NCI-H2171 (cell line): ENCODE results near the gene MACROD2.
A peak's percentile ranks its signal among the peaks of the same experiment; 100 is the strongest.
"Not testable (repeated sequence)": the region's sequence is repeated elsewhere in the genome, so short reads cannot be mapped to it uniquely, and the experiment has no call there.

Source experiments
- DNase-seq: peaks from one replicate; lab custom pipeline; 2025; lab: John Stamatoyannopoulos, UW

Gene MACROD2

DNA sequence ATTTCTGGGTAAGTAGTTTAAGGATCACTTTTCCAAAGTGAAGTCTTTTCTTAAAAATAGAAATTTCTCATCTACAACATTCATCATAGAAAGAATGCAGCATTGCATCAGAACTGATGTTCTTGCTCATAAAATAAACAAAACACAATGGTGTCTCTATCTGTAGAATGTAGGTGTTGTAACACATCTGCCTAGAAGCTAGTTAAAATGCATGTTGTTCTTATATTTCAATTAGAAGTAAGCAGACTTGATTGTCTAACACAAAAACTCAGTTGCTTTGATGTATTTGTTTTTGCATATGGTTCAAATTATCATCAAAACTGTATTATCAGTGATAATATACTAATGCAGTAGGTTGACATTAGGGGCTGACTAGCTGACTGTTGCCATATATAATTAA is 996.8 kb downstream of the MACROD2 start:
- no peak for DNase-seq

DNA sequence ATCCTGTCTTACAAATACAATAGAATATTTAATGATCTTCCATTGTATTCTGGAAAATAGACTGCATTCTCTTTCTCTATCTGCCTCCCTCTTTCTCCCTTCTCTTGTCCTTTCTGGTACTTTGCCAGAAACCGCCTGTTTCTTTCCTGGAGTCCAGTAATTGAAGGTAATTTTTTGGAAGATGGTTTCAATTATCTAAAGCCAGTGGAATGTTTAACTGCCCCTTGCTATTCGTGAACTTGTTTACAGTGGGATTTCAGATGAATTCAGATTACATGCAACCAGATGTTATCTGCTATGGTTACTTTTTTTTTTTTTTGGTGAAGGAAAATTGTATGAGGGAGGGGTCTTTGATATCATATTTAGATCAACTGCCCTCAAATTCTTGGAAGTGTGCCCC is 997.6 kb downstream of the MACROD2 start:
- no peak for DNase-seq

DNA sequence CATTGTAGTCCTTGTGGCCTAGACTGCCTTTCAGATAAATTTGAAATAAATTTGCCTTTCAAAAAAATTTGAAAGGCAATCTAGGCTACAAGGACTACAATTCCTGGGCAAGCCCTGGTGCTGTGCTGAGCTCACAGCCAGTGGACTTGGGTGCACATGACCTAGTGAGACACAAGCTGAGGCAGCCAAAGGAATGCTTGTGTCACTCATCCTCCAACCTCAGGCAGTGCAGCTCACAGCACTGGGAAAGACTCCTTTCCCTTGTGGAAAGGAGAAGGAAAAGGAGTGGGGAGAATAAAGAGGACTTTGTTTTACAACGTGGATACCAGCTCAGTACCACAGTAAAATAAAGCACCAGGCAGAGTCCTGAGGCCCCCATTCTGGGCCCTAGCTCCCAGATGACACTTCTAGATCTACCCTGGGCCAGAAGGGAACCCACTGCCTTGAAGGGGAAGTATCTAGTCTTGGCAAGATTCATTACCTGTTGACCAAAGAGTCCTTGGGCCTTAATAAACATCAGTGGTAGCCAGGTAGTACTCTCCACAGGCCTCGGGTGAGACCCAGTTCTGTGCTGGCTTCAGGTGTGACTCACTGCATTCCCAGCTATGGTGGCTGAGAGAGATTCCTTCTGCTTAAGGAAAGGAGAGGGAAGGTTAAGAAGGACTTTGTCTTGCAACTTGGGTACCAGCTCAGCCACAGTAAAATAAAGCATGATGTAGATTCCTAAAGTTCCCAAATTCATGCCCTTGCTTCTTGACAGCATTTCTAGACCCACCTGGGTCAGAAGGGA is 1001.8 kb downstream of the MACROD2 start:
- no peak for DNase-seq

DNA sequence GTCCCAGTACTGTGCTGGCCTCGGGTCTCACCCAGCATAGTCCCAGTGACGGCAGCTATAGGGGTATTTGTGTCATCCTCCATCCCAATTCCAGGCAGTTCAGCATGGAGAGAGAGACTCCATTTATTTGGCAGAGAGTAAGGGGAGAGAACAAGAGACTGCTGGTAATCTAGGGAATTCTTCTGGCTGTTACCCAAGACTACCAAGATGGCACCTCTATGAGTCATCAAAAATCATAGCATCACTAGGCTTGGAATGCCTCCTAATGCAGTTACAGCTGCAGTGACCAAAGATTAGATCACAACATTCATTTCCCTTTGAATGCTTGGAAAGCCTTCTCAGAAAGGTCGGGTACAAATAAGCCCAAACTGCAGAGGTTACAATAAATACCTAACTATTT is 1002.5 kb downstream of the MACROD2 start:
- DNase-seq, result no peak

DNA sequence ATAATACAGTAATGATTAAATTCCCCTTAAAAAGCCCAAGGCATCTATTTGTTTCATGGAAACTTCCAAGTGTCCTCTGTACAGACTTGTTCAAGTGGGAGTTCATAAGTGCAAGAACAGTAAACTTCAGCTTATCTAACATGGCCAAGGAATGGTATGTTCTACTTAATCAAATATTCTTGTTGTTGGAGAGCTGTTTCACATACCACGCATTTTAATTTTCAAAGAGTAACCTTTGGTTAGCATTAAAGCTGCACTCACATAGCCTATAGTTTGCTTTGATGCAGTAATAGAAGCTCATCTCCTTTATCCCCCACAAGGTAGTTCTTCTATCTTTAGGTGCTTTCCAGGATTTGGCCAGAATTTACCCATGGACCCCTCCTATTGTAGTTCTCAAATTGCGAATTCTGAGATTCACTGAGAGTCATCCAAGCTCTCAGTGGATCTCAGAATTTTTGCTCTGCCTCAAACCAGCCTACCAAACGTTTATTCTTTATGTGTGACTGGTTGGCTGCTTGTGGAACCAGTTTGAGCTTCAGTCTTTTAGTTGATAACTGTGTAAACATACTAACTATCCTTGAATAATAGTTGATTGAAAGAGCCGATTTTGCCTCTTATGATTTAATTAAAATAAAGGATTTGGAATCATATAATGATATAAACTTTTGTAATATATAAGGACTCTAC is 1010.1 kb downstream of the MACROD2 start:
- DNase-seq, result no peak

DNA sequence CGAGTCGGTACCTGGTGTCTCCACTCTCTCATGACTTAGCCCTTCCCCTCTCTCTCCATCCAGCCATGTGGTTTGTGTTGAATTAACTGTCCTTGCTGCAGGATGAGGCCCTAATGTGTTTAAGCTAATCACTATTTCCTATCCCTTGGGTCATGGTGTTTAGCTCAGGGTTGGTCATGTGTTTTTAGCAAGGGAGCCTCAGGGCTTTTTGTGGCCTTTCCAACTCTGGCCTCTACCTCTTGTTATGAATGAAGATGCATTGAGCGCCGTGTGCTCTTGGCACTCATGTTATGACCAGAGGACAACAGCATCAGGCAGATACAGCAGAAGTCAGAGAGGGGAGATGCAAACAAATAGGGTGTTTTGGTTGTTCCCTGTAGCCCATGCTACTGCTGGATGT is 1016.3 kb downstream of the MACROD2 start:
- no peak for DNase-seq

DNA sequence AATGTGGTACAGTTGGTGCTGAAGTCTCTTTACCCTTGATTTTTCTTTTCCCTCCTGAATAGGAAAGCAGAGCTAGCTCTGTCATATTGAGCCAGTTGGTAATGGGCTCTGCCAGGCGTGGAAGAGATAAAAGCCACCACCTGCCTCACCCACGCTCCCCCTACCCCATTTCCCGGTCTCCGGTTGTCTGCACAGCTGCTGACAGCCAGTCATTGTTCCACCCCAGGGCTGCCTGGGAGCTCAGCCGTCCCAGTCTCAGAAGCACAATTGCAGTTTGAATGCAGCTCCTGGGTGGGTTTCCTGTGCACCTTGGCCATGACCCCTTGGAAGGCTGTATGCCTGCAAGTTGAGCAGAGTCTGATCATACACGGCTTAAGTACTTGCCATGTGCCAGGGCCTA is 1017.2 kb downstream of the MACROD2 start:
- DNase-seq, result peak; percentile 83

DNA sequence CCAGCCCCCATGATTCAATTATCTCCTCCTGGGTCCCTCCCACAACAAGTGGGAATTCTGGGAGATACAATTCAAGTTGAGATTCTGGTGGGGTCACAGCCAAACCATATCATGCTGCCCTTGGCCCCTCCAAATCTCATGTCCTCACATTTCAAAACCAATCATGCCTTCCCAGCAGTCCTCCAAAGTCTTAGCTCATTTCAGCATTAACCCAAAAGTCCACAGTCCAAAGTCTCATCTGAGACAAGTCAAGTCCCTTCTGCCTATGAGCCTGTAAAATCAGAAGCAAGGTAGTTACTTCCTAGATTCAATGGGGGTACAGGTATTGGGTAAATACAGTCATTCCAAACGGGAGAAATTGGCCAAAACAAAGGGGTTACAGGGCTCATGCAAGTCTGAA is 1021.6 kb downstream of the MACROD2 start:
- not testable (repeated sequence) for DNase-seq

DNA sequence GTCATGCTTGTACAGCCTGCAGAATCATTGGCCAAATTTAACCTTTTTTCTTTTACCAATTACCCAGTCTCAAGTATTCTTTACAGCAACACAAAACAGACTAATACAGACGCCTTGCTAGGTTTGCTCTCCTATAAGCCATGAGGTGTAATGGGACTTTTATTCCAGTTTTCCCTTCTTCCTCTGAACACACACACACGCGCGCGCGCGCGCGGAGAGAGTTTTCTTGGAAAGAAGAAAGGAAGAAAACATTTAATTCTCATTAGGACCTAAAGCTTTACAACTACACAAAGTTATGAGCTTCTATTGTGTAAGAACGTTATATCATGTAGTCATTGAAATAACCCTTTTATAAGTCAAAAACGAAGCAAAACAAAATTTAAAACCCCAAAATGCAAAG is 1023.6 kb downstream of the MACROD2 start:
- no peak for DNase-seq

DNA sequence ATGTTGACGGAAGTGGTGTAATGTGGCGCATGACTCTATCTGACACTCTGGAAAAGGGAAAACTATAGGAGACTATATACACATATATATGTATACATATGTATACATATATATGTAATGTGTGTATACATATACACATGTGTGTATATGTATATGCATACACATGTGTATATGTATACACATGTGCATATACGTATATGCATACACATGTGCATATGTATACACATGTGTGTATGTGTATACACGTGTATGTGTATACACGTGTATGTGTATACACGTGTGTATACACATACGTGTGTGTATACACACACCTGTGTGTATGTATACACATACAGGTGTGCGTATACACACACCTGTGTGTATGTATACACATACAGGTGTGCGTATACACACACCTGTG is 1025.5 kb downstream of the MACROD2 start:
- no peak for DNase-seq

DNA sequence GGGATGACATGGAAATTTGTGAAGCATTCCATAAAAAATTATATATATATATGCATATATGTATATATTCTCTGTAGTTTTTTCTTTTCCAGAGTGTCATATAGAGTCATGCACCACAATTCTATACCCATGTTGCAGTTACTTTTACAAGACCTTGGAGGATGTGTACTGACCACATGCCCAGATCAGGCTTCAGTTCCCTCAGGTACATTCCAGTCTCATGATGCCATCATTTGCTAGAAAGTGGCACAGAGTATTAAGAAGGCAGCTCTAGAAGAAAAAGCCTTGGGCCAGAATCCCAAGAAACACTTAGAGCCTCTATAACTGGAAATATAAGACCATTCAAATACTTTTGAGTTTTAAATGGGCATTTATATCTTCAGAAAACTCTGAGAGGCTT is 1027.6 kb downstream of the MACROD2 start:
- no peak for DNase-seq

DNA sequence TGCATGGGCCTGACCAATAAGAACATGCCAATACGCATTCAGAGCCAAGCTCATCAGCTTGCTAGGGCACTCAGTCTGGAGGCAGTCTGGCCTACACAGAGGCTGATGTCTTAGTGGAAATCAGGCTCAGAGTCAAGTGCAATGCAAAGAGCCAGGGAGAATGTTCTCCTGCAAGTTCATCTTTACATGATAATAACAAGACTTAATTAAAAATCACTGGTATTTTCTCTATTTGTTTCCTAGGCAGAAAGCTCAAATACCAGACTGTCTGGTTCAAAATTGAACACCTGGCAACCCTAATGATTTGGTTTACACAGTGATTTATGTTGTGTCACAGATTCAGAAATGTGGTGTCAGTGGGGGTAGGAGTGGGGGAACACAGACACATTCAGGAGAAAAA is 1031.4 kb downstream of the MACROD2 start:
- DNase-seq, result no peak

DNA sequence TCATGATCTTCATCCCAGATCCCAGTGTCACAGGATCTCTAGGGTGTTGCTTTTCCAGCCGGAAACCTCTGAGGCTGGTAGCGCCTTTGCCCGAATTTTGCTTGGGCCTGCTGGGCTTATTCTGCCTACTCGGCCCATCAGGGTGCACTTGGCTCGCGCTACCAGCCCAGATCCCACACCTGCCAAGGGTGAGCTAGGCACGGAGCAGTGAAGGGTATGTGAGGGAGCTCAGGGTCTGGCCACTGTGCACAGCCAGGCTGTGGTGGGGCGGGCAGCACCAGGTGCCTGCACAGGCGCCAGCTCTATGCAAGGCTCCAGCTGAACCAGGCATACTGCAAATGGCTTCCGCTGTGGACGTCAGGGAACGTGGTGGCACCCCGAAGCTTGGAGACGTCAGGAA is 1035.5 kb downstream of the MACROD2 start:
- no peak for DNase-seq

DNA sequence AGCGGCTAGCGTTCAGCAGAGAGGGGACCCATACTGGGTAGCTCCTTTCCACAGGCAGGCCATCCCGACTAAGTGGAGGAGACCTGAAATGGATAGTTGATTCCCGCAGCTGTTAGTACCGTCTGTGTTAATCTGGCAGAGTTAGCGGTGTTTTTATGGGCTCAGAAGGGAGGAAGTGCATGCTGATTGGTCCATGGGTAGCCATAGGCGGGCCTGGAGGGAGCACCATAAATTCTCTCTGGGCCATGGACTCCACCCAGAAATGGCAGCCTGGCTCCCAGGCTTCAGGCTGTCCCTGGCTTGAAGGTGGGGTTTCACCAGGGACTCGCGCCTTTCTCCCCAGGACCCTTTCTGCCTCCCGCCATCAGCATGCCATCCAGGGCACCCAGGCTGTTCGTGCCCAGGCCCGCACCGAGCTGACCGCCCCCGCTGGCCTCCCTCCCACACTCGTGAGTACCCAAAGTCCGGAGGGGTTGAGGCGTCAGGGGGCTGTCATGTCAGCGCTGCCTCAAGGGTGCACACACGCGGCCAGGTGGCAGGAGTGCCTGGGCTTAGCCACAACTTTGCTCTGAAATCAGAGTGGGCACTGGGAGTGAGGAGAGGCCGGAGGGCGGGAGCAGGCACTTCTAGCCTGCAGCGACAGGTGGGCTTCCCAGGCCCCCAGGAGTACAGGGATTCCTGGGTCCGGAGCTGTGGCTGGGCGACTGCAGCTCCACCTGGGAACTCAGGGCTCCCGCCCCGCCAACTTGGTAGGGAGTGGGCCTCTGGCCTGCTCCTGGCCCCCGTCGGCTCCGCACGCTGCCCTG is 1036.4 kb downstream of the MACROD2 start:
- DNase-seq, result no peak

DNA sequence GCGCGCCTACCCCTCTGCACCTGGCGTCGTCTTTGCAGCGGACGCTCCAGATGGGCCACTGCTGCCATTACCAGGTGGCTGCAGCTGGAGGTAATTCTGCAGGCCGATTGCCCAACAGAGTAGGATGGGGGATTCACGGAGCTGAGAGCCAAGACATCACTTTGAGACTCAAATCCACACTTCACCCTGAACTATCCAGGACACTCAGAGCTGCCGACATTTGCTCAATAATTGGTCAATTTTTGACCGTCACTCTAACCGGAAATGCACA is 1037.0 kb downstream of the MACROD2 start:
- DNase-seq, result no peak

DNA sequence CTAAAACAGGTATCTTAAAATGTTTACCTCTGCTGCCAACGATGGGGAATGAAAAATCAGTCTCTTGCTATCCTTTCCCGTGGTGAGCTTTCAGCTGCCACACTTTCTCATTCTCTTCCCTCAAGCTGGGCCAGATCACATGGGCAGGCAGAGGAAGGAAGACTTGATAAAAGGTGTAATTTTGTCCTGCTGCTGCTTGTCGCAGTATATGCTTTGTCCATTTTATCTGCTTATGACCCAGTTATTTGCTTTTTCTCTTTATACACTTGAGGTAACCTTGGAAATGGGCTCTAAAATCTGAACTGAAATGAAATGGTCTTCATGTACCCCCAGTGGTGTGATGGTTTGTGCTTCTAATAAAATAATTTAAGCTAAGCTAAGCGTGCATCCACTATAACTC is 1038.0 kb downstream of the MACROD2 start:
- DNase-seq, result no peak

DNA sequence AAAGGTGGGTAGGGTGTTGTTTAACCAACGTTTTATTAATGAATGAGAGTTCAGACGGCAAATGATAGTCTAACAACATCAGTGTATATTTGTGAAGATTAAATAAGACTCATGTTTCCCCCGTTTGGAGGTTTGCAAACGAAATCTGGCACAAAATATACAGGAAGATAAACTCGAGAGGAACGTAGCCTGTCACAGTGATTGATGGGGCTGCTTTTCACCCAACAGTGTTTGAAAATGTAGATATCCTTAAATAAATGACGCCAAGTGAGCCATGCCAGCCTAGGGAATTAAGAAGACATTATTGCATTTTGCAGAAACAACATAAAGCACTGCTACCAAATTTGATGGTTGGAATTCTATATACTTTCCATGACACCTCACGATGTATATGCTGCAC is 1038.6 kb downstream of the MACROD2 start:
- DNase-seq, result no peak

DNA sequence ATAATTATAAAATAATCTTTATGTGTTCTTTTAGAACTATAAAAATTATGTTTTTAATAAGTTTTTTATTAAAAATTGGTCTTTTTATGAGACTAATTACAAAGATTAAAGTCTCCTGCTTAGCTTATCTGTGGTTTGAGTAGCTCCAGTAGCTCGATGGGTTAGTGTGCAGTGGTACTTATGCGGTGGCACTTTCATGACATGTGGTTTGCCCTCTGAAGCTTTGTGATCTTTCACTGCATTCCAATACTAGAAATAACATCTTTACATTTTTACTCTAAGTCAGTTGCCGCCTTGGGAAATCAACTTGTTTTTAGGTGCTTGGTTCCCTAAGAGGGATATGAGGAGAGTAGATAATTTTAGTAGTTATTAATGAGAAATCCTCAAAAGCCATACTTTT is 1041.6 kb downstream of the MACROD2 start:
- no peak for DNase-seq

DNA sequence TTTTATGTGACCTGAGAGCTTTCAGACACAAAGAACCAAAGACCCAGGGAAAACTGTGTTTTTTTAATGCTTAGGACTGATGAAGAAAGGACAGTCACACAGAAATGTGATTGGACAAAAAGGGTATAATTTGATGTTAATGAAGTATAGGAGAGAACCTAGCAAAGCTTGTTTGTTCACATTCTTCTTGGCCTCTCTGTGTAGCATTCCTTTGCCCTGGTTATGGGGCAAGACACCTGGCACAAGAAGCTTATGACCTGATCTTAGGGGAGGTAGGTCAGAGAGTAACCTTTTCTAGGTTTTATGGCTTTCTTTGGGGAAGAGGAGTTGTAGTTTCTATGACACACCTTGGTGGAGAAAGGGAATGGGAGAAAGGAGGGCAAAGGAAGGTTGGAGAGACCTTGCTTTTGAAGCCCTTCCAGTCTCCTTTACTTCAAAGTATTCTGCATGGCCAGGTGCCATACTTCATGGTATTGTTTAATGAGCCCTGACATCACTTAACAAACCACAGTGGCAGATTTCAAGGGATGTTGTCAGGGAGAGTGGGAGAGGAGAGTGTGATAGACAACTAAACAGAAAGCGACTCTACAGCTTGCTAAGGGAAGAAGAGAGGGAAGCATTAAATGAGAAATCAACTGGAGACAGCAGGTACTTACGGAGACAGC is 1043.9 kb downstream of the MACROD2 start:
- DNase-seq, result no peak

DNA sequence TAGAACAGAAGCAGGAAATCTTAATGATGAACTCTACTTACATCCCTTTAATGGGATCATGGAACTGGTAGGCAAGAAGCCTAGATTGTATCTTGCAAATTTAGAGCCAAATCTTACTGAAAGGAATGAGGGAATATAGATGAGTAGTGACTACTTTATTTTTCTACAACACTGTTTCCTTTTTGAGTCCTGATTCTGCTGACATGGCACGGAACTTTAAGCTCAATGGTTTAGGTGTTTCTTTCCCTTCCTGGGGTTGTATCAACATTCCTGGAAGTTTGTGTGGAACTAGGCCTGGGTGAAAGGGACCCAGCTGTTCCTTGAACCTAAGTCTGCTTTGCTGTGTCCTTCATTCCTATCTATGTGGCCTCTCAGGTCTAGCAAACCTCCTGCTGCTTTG is 1047.4 kb downstream of the MACROD2 start:
- DNase-seq, result no peak

DNA sequence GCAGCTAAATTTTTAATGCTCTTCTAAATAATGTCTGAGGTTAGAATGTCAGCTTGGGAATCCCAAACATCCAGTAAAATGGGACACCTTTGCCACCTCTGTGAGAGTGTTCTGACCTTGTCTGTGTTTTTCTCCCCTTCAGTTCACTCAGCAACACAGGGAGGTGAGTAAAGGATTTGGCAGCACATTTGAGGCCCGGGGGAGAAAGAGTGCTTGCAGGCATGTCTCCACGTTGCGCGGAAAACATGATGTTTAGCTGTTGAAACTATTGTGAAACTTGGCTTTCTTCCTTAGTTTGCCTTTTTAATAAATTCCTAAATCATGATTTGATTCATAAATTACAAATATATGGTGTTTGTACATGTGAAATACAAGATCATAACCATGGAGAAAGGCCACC is 1049.9 kb downstream of the MACROD2 start:
- no peak for DNase-seq

DNA sequence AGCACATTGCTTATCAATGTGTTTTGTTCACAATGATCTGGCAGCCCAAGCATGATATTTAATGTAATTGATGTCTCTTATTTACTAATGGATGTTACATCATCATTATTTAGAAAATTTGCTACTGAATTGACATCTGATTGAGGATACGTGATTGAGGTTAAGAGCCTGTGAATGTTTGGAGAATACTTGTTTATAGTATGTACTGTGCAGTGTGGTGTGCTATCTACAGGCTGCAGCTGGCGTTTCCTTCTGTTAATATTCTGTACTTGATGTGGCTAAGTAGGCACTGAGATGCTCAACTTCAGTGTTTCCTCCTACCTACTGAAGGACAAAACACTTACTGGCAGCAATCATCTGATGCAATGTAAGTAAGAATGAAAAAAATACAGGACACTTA is 1051.7 kb downstream of the MACROD2 start:
- no peak for DNase-seq

DNA sequence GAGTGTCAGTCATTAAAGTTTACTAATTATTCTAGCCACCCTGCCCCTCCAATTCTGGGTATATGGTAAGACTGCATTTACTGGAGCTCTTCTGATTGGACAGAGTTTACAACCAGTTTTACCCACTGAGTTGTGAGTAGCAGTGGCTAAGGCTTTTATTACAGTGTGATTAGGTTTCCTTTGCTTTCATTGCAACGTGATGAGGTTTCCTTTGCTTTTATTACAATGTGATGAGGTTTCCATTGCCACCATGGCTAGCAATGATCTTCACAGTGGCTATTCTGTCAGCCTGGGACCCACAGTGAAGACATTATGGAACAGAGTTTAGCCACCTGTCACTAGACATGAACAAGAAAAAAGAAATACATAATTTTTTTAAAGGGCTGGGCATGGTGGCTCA is 1052.3 kb downstream of the MACROD2 start:
- no peak for DNase-seq
